ENCODE results near the gene ST3GAL3.

ST3GAL3 gene

GRCh38 chr1:43806183-43806582, 98.8 kb downstream of the ST3GAL3 start:
- in situ Hi-C loops (cut with MboI; ENCODE audit: low pct_unique_long_range_greater_than_20kb, low sequenced_read_pairs, unreplicated experiment) = no loop called here
- DNase-seq (ENCODE audit: low spot score) = no peak
- no peak for TF ChIP-seq CTCF (IDR thresholded peaks at IDR 0.05; ENCODE audit: extremely low read depth, insufficient read depth, missing control alignments)

- DNase-seq (ENCODE audit: low spot score) = no peak
- TF ChIP-seq CTCF (IDR thresholded peaks at IDR 0.05; ENCODE audit: extremely low read depth, insufficient read depth, missing control alignments) = no peak
- in situ Hi-C loops (cut with MboI; ENCODE audit: low pct_unique_long_range_greater_than_20kb, low sequenced_read_pairs, unreplicated experiment) = no loop called here
Observed at GRCh38 chr1:43809097-43809673, 101.8 kb downstream of the ST3GAL3 start.

GRCh38 chr1:43812579-43812978, 105.2 kb downstream of the ST3GAL3 start:
- in situ Hi-C loops (cut with MboI; ENCODE audit: low pct_unique_long_range_greater_than_20kb, low sequenced_read_pairs, unreplicated experiment) = no loop called here
- DNase-seq (ENCODE audit: low spot score) = no peak
- no peak for TF ChIP-seq CTCF (IDR thresholded peaks at IDR 0.05; ENCODE audit: extremely low read depth, insufficient read depth, missing control alignments)

GRCh38 chr1:43814401-43814800, 107.1 kb downstream of the ST3GAL3 start:
- DNase-seq (ENCODE audit: low spot score) = no peak
- in situ Hi-C loops (cut with MboI; ENCODE audit: low pct_unique_long_range_greater_than_20kb, low sequenced_read_pairs, unreplicated experiment) = no loop called here
- TF ChIP-seq CTCF (IDR thresholded peaks at IDR 0.05; ENCODE audit: extremely low read depth, insufficient read depth, missing control alignments) = no peak

GRCh38 chr1:43817304-43817939, 110.1 kb downstream of the ST3GAL3 start:
- no peak for DNase-seq (ENCODE audit: low spot score)
- in situ Hi-C loops (cut with MboI; ENCODE audit: low pct_unique_long_range_greater_than_20kb, low sequenced_read_pairs, unreplicated experiment) = no loop called here
- no peak for TF ChIP-seq CTCF (IDR thresholded peaks at IDR 0.05; ENCODE audit: extremely low read depth, insufficient read depth, missing control alignments)

GRCh38 chr1:43818691-43819090, 111.4 kb downstream of the ST3GAL3 start:
- DNase-seq (ENCODE audit: low spot score) = no peak
- no peak for TF ChIP-seq CTCF (IDR thresholded peaks at IDR 0.05; ENCODE audit: extremely low read depth, insufficient read depth, missing control alignments)
- in situ Hi-C loops (cut with MboI; ENCODE audit: low pct_unique_long_range_greater_than_20kb, low sequenced_read_pairs, unreplicated experiment) = no loop called here
